Omental fat pad (tissue), 4 donors: ENCODE results near the gene EPHB2. TPM values are rescaled to one million over a fixed set of nuclear protein-coding genes. Genes with fewer than 3 reads are reported as not detected.

Experiments used
- ATAC-seq: fragments of 150-250 bp; one replicate; pipeline ENCODE4 v1.9.1; 2016; ENCODE audit warnings: mild to moderate bottlenecking, moderate library complexity; ENCODE audit not compliant: low FRiP score
- DNase-seq: peaks from one replicate; pipeline ENCODE4 v3.0.0-alpha.2; 2019; ENCODE audit warnings: low spot score
- total RNA-seq, 4 donors: library from RNA; depleted of rRNA; stranded (reverse); fragments of >200 nt; gene quantifications; one replicate each; pipeline ENCODE4 v1.1.0, GENCODE V29; 2016
- TF ChIP-seq, protein P1 (sequence below), 3 donors: fragments of 450-650 bp; IDR thresholded peaks; one replicate each; pipeline ENCODE4 v1.5.1; 2016 to 2017; ENCODE audit warnings: antibody characterized with exemption in 3 of 3, mild to moderate bottlenecking in 3 of 3, moderate library complexity in 2 of 3

EPHB2 gene
- total RNA-seq, 4 donors from 2014 or later: 3.5 to 5.5 (median 4.7) TPM

- DNase-seq: no peak
- TF ChIP-seq, protein P1, sequence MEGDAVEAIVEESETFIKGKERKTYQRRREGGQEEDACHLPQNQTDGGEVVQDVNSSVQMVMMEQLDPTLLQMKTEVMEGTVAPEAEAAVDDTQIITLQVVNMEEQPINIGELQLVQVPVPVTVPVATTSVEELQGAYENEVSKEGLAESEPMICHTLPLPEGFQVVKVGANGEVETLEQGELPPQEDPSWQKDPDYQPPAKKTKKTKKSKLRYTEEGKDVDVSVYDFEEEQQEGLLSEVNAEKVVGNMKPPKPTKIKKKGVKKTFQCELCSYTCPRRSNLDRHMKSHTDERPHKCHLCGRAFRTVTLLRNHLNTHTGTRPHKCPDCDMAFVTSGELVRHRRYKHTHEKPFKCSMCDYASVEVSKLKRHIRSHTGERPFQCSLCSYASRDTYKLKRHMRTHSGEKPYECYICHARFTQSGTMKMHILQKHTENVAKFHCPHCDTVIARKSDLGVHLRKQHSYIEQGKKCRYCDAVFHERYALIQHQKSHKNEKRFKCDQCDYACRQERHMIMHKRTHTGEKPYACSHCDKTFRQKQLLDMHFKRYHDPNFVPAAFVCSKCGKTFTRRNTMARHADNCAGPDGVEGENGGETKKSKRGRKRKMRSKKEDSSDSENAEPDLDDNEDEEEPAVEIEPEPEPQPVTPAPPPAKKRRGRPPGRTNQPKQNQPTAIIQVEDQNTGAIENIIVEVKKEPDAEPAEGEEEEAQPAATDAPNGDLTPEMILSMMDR (IDR thresholded peaks at IDR 0.05): no peak
- ATAC-seq: no peak
Observed at GRCh38 chr1:22875241-22875640, 164.6 kb downstream of the EPHB2 start.

DNA sequence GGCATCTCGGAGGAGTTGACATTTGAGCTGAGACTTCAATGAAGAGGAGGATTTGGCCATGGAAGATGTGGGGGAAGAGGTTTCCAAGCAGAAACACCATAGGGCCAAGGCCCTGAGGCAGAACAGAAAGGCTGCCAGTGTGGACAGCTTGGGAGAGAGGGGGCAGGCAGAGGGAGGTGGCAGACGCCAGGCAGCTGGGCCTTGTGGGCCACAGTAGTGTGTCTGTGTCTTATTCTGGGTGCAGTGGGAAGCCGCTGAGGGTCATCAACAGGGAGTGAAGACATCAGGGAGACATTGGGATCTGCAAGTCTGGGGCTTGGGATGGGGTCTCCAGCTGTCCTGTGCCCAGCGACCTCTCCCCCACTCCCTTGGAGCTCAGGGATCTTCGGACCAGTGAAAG, 165.2 kb downstream of the EPHB2 start:
- ATAC-seq (no peak), DNase-seq (no peak)
- TF ChIP-seq, protein P1 (IDR thresholded peaks at IDR 0.05): no peak

GRCh38 chr1:22876359-22877111, 165.9 kb downstream of the EPHB2 start:
- TF ChIP-seq, protein P1 (IDR thresholded peaks at IDR 0.05): no peak
- ATAC-seq (peak; percentile 85), DNase-seq (no peak)

DNA sequence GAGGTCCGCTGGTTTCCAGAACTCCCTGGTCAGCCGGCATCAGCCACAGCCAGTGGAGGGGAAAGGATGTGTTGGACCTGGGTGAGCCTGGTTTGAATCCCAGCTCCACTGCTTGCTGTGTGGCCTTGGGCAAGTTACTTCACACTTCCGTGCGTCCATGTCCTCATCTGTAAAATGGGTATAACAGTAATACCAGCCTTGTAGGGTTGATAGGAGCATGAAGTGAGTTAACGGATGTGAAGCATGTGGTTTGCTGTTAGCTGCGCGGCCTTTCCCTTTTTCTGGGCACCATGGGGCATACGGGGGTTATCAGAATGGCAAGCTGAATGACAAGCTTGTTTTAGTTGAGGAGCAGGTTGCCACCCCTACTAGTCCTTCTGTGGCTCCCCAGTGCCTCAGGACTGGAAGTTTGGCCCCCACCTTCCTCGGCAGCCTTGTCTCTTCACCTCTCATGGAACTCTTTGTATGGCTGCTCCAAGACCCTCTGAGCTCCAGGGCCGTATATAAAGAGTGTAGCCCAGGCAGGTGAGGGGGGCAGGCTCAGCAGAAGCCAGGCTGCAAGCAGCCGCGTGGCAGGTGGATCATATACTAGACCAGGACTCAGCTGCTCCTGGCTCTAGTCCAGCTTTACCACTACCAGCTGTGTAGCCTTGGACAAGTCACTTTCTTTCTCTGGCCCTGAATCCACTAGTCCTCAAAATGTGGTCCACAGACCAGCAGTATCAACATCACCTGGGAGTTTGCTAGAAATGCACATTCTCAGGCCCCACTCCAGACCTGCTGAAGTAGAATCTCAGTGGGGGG, 166.7 kb downstream of the EPHB2 start:
- TF ChIP-seq, protein P1 (IDR thresholded peaks at IDR 0.05): no peak
- no peak for DNase-seq
- no peak for ATAC-seq

DNA sequence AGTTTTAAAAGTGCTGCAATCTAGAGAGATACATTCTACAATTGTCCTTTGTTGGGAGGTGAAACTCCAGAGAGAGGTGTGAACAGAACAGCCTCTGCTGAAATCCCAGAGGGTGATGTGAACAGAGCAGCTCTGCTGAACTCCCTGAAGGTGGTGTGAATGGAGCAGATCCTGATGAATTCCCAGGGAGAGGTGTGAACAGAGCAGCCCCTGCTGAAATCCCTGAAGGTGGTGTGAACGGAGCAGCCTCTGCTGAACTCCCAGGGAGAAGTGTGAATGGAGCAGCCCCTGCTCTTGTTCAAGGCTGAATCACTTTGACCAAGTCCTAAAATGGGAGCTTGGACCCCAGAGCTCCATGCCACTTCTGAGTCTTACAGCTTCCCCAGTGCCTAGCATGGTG, 167.3 kb downstream of the EPHB2 start:
- ATAC-seq (no peak), DNase-seq (no peak)
- TF ChIP-seq, protein P1 (IDR thresholded peaks at IDR 0.05): no peak

GRCh38 chr1:22878626-22879025, 168.0 kb downstream of the EPHB2 start:
- TF ChIP-seq, protein P1 (IDR thresholded peaks at IDR 0.05): no peak
- ATAC-seq (no peak), DNase-seq (no peak)
